Measurements from ENCODE around the gene CDKN2D.
"Not testable (repeated sequence)": the region's sequence is repeated elsewhere in the genome, so short reads cannot be mapped to it uniquely, and the experiment has no call there.

Gene CDKN2D

DNA sequence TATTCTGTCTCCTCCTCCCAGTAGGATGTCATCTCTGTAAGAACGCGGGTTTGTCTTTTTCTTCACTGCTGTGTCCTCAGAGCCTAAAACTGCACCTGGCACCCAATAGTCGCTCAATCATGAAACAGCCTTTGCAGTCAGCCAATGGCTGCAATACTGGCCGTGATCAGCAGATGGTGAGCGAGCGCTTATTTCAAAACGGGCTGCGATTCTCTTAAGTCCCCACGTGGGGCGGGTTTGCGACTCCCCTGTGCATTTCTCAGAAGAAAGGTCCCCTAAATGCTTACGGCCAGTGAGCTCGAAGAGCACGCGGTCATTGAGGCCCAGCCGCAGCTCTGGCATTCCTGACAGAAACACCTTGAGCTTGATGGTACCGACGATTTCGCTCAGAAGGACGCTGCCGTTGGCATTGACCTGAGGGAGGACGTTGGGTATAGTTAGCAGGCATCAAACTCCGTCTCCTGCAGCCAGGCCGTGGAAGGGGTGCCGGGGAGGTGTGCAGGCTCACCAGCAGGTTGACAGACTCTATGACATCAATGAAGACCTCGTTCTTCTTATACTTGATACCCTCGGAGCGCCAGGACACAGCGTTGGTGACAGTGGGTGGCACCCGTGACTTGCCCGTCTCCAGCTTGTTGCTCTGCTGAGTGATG lies 12.3 kb upstream of the CDKN2D start:
- peak; percentile 88 for DNase-seq (ENCODE audit: low read depth)

DNA sequence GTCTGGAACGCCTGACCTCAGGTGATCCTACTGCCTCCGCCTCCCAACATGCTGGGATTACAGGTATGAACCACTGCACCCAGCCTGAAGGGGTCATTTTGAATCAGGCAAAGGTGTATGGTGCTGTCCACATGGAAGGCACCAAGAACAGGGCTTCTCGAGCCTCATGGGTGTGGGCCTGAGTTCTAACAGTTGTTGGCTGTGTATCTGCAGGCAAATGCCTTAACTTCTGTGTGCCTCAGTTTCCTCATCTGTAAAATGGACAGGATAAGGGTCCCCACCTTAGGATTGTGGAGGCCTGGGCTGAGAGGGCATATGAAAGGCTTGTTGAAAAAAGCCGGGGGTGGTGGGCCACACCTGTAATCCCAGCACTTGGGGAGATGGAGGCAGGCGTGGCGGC lies 9.2 kb upstream of the CDKN2D start:
- DNase-seq (ENCODE audit: low read depth) = no peak

DNA sequence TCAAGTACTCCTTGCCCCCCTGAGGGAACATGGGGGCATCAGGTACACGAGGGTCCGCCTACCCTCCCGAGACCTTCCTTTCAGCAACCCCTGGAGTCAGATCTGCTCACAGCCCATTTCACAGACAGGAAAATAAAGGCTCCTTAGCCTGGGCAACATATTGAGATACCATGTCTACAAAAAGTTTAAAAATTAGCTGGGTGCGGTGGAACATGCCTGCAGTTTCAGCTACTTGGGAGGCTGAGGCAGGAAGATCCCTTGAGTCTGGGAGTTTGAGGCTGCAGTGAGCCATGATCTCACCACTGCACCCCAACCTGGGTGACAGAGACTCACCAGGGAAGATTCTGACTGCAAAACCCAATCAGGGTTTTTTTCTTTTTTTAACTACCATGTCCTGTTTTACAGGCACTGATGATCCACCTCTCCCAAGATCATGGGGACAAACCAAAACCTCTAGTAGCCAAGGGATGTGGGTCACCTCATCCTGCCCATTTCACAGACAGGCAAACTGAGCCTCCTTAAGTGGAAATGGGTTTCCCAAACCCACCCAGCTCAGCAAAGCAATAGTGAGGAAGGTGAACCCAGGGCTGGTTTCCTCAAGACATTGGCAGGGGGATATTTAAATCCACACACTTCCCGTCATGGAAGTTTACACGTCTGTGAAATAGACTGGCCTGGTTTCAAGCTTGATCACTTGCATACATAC lies 6.4 kb upstream of the CDKN2D start:
- no peak for DNase-seq (ENCODE audit: low read depth)

DNA sequence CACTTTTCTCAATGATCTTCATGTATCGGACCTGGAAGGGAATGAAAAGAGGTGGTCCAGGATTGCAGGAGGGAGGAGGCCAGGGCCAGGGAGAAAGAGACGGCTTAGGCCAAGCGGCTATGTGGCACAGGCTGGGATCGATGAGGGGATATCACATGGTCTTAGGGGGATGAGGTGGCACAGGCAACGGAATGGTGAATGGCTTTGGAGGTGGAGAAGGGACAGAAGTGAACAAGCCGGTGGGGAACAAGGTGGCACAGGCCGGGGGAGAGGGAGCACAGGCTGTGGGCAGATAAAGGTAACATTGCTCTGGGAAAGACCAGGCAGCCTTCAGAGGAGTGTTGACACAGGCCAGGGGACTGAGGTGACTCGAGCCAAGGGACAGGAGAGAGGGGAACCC lies 5.7 kb upstream of the CDKN2D start:
- no peak for DNase-seq (ENCODE audit: low read depth)

DNA sequence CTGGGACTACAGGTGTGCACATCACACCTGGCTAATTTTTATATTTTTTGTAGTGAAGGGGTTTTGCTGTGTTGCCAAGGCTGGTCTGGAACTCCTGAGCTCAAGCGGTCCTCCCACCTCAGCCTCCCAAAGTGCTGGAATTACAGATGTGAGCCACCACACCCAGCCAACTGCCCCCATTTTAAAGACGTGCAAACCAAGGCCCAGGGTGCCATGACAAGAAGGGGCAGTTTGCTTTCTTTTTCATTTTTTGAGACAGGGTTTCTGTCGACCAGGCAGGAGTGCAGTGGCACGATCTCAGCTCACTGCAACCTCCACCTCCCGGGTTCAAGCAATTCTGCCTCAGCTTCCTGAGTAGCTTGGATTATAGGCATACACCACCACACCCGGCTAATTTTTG lies 5.0 kb upstream of the CDKN2D start:
- not testable (repeated sequence) for DNase-seq (ENCODE audit: low read depth)

DNA sequence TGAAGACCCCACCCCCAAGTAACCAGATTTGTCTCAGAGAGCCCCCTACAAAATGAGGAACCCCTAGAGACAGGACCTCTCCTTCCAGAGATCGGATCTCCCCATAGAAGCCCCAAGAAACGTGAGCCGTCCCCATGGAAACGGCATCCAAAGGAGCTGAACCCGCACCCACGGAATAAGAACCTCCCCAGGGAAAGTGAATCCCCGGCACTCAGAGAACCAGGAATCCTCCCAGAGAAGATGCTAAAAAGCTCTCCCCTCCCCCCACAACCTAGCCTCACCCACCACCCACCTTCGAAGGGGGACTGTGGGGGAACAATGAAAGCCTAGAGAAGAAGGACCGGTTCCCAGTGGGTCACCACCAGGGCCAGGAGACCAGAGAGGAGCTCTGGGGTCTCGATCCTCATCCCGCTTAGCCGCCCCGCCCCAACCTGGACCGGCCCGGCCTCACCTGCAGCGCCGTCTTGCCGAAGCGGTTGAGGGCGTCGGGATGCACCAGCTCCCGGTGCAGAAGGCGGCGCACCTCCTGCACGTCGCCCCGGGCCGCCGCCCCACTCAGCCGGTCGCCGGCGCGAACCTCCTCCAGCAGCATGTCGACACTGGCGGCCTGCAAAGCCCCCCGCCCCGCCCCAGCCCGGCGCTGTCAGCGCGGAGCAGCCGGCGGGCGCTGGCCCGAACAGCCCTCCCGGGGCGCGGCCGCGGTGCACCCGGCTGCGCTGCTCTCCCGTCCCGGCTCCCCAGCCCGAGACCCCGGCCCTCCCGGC lies 535 bp downstream of the CDKN2D start:
- DNase-seq (ENCODE audit: low read depth) = no peak

DNA sequence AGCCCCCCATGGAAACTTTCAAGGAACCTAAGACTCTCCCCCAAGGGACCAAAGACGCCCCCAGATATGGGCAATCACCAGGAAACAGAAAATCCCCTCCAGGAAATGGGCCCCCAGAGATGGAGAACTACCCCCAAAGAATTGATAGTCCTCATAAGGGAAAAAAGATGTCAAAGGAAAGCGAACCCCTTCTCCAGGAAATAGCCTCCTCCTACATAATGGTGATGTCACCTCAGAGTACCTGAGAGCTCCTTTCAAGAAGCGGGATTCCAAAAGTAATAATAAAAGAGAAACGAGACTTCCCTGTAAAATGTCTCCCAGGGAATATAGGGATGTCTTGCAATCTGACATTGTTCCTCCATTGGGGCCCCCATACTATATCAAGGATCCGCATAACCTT lies 1.1 kb downstream of the CDKN2D start:
- DNase-seq (ENCODE audit: low read depth) = no peak

DNA sequence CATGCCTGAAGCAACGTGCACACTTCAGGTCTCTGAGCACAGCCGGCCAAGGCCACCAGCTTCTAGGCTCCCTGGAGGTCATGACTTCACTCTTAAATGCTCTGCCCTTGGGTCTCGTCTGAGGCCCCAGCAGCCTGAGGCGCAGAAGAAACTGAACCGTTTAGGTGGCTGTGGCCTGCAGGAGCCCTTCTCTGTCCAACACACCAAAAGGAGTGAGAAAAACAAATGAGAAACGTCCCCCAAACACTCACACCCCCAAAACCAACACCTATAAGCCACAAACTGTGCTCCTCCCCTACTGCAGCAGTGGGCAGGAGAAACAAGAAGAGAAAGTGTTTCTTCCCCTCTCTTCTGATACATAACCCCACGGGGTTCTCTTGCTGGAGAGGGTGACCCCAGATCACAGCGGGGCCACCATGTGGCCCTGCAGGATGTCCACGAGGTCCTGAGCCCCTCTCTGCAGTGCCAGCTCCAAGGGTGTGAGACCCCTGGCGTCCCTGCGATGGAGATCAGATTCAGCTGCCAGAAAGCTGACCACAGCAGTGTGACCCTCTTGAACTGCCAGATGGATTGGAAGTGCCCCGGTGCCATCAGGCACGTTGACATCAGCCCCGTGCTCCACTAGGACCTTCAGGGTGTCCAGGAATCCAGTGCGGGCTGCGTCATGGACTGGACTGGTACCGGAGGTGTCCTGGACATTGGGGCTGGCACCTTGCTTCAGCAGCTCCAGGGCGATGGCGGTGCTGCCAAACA lies 1.9 kb downstream of the CDKN2D start:
- DNase-seq (ENCODE audit: low read depth) = no peak

DNA sequence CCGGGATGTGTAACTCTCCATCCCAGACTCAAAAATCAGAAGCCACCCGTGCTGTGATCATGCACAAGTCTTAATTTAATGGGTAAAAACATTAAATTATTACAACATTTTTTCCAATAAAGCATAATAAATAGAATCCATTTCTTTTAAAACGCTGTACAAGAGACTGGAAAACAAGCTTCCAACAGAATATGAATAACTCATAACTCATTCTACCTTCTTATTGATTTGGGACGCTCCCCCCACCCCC lies 2.4 kb downstream of the CDKN2D start:
- no peak for DNase-seq (ENCODE audit: low read depth)

DNA sequence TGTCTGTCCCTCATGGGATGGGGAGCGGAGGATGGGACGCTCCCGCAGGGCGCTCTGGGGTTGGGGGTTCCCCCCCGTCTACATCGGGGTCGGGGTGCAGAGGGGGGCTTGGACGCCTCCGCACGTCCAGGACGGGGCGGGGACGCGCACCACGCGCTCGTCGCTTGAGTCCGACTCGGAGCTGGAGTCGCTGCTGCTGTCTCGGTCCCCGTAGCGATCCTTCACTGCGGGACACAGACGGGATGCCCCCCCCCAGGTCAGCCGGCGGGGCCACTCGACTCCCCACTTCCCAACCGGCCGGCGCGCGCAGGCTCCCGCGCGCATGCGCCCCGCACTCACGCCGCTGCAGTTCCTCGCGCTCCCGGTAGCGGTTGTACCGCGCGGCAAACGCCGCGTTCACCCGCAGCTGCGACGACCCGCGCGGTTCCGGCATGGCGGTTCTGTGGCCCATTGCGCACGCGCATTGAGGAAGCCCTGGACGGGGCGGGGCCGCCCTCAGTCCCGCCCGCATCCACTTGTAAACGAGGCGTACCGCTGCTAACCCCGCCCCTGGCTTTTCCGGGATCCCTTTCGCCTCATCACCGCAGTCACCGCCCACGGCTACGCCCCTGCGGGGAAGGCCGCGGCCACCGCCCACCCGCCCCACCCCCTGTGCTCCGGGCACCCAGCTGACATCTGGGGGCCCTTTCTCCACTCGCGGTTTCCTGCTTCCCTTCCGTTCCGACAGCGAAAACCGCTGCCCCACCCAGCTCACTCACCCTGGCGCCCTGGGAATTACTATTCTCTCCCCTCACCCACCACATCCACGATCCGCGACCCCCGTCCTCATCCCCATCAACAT lies 3.0 kb downstream of the CDKN2D start, which contains the start of gene KRI1:
Gene KRI1, minus strand, starts transcription at position 444 of the 841 bp plus-strand sequence. Its CDS starts 11 bp downstream, at position 433.
- DNase-seq (ENCODE audit: low read depth) = peak; percentile 96

DNA sequence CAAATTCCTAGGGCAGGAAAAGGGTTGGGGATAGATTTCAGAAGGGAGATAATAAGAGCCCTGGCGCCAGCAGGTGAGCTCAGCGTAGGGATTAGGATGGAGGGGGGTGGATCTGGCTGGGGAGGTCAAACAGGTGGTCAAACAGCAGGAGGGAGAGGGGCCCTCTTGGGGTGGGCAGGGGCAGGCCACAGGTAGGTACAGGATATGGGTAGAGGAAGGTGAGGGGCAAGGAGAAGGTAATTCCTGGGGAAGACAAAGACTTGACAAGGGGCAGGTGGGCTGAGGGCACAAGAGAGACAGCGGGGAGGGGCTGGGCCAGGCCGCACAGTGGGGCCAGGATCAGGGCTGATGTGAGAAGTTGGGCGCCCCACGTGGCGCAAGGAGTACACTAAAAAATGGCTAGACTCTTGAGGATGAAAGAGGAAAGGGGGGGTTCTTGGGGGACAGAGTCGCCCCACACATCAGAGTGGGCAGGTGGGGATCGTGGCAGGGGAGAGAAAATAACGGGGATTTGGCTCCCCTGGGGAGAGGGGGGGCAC lies 3.7 kb downstream of the CDKN2D start:
- no peak for DNase-seq (ENCODE audit: low read depth)

DNA sequence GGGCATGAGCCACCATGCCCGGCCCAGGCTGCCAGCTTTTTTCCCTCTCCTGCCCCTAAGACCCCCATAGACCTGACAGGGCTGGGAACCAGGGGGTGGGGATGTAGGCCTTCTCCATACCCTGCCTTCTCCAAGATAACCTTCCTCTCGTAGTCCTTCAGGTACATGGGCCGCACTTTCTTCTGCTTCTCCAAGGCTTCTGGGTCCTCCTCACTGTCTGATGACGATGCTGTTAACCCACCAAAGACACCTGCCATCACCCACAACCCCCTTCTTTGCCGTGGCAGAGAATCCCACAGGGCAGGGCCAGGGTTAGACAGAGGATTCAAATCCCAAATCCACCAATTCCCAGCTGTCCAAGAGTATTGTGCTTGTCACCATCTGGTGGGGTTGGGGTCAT lies 6.2 kb downstream of the CDKN2D start:
- DNase-seq (ENCODE audit: low read depth) = no peak

DNA sequence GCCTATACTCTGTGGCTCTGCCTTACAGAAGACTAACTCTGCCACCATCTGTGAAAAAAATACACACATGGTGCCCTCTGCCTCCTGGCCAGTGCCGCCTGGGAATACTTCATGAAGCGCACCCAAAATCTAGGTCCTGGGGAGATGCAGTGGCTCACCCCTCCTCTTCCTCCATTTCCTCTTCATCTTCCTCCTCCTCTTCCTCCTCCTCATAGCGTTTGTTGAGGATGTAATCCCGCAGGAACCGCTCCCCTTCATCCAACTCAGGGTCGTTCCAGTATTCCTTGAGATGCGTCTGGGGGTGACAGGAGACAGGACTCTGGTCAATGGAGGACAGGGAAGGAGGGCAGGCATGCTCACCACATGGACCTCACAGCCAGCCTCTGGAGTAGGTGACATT lies 8.6 kb downstream of the CDKN2D start:
- DNase-seq (ENCODE audit: low read depth) = no peak

DNA sequence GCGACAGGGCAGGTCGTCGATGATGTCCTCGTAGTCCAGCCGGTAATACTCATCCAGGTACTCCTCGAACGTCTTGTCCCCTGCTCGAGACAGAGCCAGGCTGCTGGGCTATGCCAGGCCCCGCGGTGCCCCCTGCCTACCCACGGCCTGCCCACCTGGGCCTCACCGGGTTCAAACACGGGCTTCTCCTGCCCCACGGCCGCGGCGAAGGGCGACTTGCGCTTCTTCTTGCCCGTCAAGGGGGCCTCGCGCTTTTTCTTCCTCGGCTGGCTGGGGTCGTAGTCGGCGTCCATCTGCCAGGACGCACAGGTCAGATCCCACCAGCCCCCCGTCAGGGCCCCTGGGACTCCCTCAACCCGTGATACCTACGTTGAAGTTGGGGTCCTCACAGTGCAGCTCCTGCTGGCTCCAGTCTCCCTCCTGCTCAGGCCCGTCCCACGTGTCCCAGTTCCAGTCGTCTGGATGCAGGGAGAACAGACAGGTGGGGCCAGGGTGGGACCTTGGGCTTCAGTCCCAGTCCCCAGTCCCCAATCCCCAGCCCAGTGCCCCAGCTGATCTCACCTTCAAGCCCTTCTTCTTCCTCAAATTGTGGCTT lies 11.1 kb downstream of the CDKN2D start:
- DNase-seq (ENCODE audit: low read depth) = no peak

DNA sequence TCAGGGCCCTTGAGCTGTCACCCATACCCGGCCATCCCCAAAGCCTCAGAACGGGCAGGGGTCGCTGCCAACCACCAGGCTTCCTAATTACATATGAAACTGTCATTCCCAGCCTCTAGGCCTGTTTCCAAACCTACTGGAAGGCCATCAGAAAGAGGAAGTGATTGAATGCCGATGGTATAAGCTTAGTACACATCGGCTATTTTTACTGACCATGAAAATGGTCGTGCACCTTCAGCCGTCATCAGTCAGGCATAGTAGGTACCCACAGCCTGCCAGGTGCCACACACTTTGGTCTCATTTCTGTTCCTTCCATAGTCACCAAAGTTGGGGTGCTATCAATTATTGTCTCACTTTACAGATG lies 13.2 kb downstream of the CDKN2D start:
- DNase-seq (ENCODE audit: low read depth) = no peak

DNA sequence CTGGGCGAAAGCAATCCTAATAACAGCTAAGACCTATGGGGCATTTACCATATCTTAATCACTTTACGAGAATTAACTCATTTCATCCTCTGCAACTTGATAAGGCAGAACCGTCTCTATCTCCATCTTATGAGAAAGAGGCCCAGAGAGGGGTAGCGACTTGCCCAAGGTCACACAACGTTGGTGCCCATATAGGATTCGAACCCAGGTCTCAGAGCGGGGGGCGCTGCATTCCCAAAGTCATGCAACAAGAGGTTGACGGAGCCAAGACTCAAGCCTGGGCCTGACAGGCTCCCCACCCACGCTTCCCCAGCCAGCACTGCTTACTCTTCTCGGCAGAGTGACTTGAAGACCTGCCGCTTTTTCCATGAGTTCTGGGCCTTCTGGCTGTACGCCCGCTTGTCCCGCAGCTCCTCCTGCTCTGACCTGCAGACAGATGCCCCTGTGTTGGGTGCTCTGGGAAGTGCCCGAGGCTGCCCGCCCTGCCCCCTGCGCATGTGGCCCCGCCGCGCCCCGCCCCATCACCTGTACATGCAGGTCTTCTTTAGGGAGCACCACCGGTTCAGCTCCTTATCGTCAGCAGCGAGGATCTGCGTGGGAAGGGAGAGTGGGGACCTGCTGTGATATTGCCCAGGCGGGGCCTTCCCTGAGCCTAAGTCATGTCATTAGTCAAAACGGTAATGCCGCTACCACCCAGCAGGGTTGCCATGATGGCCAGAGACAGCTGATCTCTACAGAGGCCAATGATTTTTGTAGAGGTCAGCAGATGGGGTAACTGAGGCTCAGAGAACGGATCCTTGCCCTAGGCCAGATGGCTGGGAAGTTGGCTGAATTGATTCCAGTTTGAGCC lies 13.8 kb downstream of the CDKN2D start:
- no peak for DNase-seq (ENCODE audit: low read depth)

DNA sequence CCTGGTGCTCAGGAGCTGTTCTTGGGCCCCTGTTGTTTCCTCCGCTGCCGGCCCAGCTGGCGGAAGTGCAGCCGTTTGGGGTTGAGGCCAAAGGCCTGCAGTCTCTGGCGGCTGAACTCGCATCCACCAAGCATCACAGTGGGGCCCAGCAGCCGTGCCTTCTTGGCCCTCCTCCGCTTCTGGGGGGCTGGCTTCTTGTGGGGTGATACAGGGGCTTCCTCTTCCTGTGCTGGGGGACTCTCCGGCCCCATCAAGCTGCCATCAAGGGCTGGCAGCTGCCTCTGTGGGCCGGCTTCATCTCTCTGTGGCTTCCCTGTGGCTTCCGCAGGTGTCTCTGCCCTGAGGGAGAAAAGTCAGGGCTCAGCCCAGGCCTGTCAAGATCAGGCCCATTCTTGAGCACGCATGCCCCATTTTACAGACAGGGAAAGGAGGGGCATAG lies 14.8 kb downstream of the CDKN2D start:
- no peak for DNase-seq (ENCODE audit: low read depth)

DNA sequence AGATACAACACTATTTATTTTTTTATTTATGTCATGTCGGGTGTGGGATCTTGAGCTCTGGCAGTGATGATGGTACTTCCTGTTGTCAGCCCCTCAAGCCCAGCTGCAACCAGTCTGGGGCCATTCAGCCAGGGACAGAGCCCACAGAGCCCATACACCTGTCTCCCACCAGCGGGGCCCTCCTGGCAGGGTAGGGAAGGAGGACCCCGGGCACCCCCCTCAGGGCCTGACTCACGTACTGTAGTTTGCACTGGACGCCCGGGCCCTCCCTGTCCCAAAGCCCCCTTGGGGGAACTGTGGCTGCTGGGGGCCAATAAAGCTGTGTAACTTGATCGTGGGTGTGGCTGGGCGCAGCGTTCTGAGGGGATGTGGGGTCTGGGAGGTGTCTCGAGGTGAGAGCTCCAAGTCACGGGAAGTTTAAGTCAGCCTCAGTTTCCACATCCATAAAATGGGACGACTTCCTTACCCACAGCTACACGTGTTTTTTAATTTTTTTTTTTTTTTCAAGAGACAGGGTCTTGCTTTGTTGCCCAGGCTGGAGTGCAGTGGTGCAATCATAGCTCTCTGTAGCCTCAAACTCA lies 15.6 kb downstream of the CDKN2D start:
- DNase-seq (ENCODE audit: low read depth) = no peak

DNA sequence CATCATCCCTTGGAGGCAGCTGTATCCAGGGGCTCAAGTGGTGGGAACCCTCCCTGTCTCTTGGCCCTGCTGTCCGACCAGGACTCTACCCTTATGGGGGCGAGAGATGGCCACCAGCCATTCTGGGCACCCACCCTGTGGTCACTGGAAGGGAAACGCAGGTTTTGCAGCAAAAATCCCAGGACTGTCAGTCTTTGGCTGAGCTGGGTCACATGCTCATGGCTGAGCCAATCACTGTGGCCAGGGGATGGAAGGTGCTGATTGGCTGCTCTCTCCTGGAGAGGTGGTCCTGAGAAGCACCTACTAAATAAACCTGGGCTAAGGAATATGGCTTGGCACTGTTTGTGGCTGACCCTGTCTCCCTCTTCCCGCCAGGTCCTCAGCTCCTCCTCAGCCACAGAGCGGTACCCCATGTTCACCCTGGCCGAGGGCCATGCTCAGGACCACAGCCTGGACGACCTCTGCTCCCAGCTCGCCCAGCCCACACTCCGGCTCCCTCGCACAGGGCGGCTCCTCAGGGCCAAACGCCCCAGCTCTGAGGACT lies 16.2 kb downstream of the CDKN2D start:
- DNase-seq (ENCODE audit: low read depth) = no peak

All from stimulated activated CD8-positive, alpha-beta memory T cell treated with anti-CD3 and anti-CD28 coated beads, Interleukin-7, amount 100 ng/mL, for 24 hours (primary cell).